Measurements from ENCODE around the gene AR. TPM values are rescaled to one million over a fixed set of nuclear protein-coding genes. Genes with fewer than 3 reads are reported as not detected.

AR gene
- total and polyA plus RNA-seq, 2 of the 8 experiments (the other 6 are each of a cell fraction or from before 2014, with no cell fraction given) = 7.1 to 10.7 TPM

DNA sequence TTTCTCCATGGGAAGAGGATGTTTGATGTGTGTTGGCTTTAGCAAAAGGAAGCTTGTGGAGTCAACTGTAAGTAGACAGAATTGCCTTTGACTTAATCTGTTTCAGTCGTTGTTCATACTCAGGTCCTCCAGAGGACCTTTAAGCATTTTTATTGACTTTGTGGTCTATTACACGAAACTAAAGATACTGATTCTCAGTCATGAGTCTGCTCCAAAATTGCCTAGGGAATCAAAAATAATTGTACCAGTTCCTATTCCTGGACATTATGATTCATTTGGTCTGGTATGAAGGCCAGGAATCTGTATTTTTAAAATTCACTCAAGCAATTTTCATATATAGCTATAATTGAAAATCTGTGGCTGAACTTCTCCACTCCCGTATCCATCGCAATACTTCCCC, 38.6 kb downstream of the AR start:
- Histone ChIP-seq H3K4ac (replicated peaks; ENCODE audit: insufficient read length, low read depth, low read length) (no peak overlapping the region), H3K9me3 (ENCODE audit: insufficient read depth in 2 of 2, low read depth in 1 of 2, low read length in 1 of 2) (no peaks in the 10 kb centered on the region), H3K14ac (ENCODE audit: insufficient read length) (no peak overlapping the region), H3K79me1 (ENCODE audit: low read depth, low read length) (no peaks in the 10 kb centered on the region), H4K8ac (ENCODE audit: extremely low read depth, insufficient read depth, low read length) (no peak overlapping the region), H4K20me1 (replicated peaks in 1 of 2; ENCODE audit: control insufficient read depth in 1 of 2, insufficient read depth in 2 of 2, low read length in 2 of 2) (no peaks in the 10 kb centered on the region), H2AK5ac (ENCODE audit: low read depth, low read length) (no peak overlapping the region), H3K18ac (ENCODE audit: extremely low read depth, low read length) (no peak overlapping the region), H3K27ac (ENCODE audit: low read depth, low read length) (no peak overlapping the region), H2BK12ac (ENCODE audit: low read depth, low read length) (no peak overlapping the region), H3K56ac (replicated peaks; ENCODE audit: insufficient read length, low read depth, low read length) (no peak overlapping the region), H3K36me3 (ENCODE audit: control insufficient read depth in 2 of 4, insufficient read depth in 4 of 4, low read length in 3 of 4) (no peaks in the 10 kb centered on the region), H2BK20ac (ENCODE audit: low read length) (no peak overlapping the region), H3K23me2 (ENCODE audit: low read depth, low read length) (no peaks in the 10 kb centered on the region), H3K4me2 (ENCODE audit: insufficient read depth in 1 of 2, low read depth in 2 of 2, low read length in 2 of 2) (no peak overlapping the region), H4K5ac (ENCODE audit: insufficient read length, low read depth, low read length) (no peak overlapping the region), H4K91ac (replicated peaks; ENCODE audit: insufficient read length, low read length) (no peak overlapping the region), H3K4me3 (ENCODE audit: extremely low read depth in 1 of 4, insufficient read depth in 2 of 4, low read depth in 3 of 4, low read length in 4 of 4) (no peak overlapping the region), H3K4me1 (replicated peaks in 1 of 4; ENCODE audit: control insufficient read depth in 3 of 4, insufficient read depth in 4 of 4, low read length in 3 of 4) (peaks cover 0 to 6% (median 0%) of the 10 kb centered on the region in 4 experiments; a peak in 1 of 7 replicates), H3K27me3 (replicated peaks in 1 of 4; ENCODE audit: control insufficient read depth in 3 of 4, extremely low read depth in 1 of 4, insufficient read depth in 3 of 4, low read length in 3 of 4) (no peaks in the 10 kb centered on the region), H2BK5ac (ENCODE audit: low read depth, low read length) (no peak overlapping the region), H2AFZ (ENCODE audit: low read length) (no peak overlapping the region), H3K9ac (replicated peaks in 1 of 4; ENCODE audit: extremely low read depth in 1 of 4, low read depth in 3 of 4, low read length in 3 of 4) (no peak overlapping the region), H3K23ac (ENCODE audit: insufficient read length) (no peak overlapping the region), H2BK120ac (replicated peaks; ENCODE audit: low read depth, low read length) (no peak overlapping the region), H3K79me2 (ENCODE audit: control insufficient read depth in 1 of 2, insufficient read depth in 2 of 2, low read length in 2 of 2) (no peaks in the 10 kb centered on the region; a peak in 1 of 4 replicates), H2BK15ac (ENCODE audit: low read length) (no peak overlapping the region)
- WGBS, 2 experiments (ENCODE audit: extremely low coverage in 1 of 2, insufficient coverage in 1 of 2, insufficient read length in 1 of 2, insufficient replicate concordance in 2 of 2, low coverage in 1 of 2, low lambda C conversion rate in 2 of 2, missing lambda C conversion rate in 1 of 2) = 89% methylated on average over 4 of the region's 4 CpGs; no CpG with 5 or more reads in 1 of the 2 experiments
- TF ChIP-seq MAFK (IDR thresholded peaks at IDR 0.05; ENCODE audit: low read depth, low read length) (no peak), SIRT6 (IDR thresholded peaks at IDR 0.05; ENCODE audit: low read length) (no peak), CREB1 (IDR thresholded peaks at IDR 0.05) (no peak), YY1 (IDR thresholded peaks at IDR 0.05; ENCODE audit: low read depth, low read length) (no peak)
- FAIRE-seq = no peak
- no peak for DNase-seq (ENCODE audit: low read depth in 1 of 2, low spot score in 2 of 2)
- POLR2A ChIA-PET (ENCODE audit: partially characterized antibody) = no interaction called here
- CTCF ChIA-PET (ENCODE audit: partially characterized antibody) = no interaction called here

Data from H1 (cell line).